ENCODE results near the gene CEP128.

The CEP128 gene

GRCh38 chr14:80620434-80620833, 321.1 kb downstream of the CEP128 start:
- H3K27ac Mint-ChIP-seq: no peak overlapping the region
- H3K36me3 Mint-ChIP-seq (ENCODE audit: insufficient read depth): no peaks in the 10 kb centered on the region
- no peak overlapping the region for H3K4me3 Mint-ChIP-seq
- H3K27me3 Mint-ChIP-seq: no peaks in the 10 kb centered on the region
- ATAC-seq (replicated peaks): no peak
- peaks cover 3 to 8% of the 10 kb centered on the region in 2 donors for H3K9me3 Mint-ChIP-seq
- H3K4me1 Mint-ChIP-seq (ENCODE audit: low read depth in 2 of 2): no peaks in the 10 kb centered on the region
- DNase-seq: no peak

DNA sequence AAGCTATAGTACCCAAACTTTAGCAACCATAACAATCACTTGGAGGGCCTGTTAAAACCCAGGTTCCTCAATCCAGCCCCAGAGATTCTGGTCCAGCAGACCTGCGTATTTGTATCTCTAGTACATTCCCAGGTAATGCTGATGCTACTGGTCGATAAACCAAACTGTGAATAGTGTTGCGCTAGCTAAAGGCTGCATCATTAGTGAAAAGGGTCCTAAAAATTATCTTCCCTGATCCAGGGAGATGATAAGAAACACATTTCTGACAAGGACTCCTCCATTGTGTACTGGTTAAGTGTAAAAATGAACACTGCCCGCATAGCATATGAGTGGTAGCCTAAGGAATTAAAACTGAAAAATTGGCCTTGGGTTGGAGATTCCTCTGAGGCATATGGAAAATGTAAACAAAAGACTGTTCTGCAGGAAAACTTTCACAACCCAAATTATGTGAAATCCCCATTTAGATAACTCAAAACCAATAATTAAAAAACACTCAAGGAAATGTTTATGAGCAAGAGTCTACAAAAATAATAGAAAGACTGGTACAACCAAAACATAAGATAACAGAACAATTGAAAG, 322.7 kb downstream of the CEP128 start:
- Mint-ChIP-seq H3K4me1 (ENCODE audit: low read depth in 2 of 2) (no peaks in the 10 kb centered on the region), H3K4me3 (no peak overlapping the region), H3K9me3 (peaks cover under 1 to 3% of the 10 kb centered on the region in 2 donors), H3K27ac (no peak overlapping the region), H3K36me3 (ENCODE audit: insufficient read depth) (no peaks in the 10 kb centered on the region), H3K27me3 (no peaks in the 10 kb centered on the region)
- no peak for ATAC-seq (replicated peaks)
- DNase-seq: no peak

DNA sequence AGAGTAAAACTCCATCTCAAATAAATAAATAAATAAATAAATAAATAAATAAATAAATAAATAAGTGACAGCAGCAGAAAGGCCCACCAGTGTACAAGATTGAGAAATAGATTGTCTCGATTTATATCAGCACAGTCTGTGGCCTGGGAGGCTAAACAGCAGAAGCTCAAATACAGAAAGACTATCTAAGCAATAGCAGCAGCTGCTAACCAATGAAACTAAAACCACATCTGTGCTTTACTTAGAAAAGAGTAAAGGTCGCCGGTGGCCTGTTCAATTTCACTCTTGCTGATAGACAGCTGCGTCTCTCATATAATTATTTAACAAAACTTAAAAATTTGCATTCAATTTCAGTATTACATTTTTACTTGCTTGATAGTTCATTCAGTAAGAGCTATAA, 325.7 kb downstream of the CEP128 start:
- no peaks in the 10 kb centered on the region for H3K36me3 Mint-ChIP-seq (ENCODE audit: insufficient read depth)
- no peaks in the 10 kb centered on the region for H3K4me1 Mint-ChIP-seq (ENCODE audit: low read depth in 2 of 2)
- H3K4me3 Mint-ChIP-seq: no peak overlapping the region
- ATAC-seq (replicated peaks) (no peak), DNase-seq (no peak)
- no peak overlapping the region for H3K27ac Mint-ChIP-seq
- no peaks in the 10 kb centered on the region for H3K27me3 Mint-ChIP-seq
- no peaks in the 10 kb centered on the region for H3K9me3 Mint-ChIP-seq

GRCh38 chr14:80609055-80609454, 332.5 kb downstream of the CEP128 start:
- no peak for ATAC-seq (replicated peaks)

GRCh38 chr14:80608563-80608962, 333.0 kb downstream of the CEP128 start:
- Mint-ChIP-seq H3K36me3 (ENCODE audit: insufficient read depth) (no peaks in the 10 kb centered on the region), H3K9me3 (no peaks in the 10 kb centered on the region), H3K27me3 (no peaks in the 10 kb centered on the region), H3K4me1 (ENCODE audit: low read depth in 2 of 2) (no peaks in the 10 kb centered on the region), H3K27ac (no peak overlapping the region), H3K4me3 (no peak overlapping the region)
- ATAC-seq (replicated peaks) (no peak), DNase-seq (no peak)

More at GRCh38 chr14:80609055-80609454, 332.5 kb downstream of the CEP128 start:
- Mint-ChIP-seq H3K36me3 (ENCODE audit: insufficient read depth) (no peaks in the 10 kb centered on the region), H3K27ac (no peak overlapping the region), H3K4me3 (no peak overlapping the region), H3K27me3 (no peaks in the 10 kb centered on the region), H3K9me3 (no peaks in the 10 kb centered on the region), H3K4me1 (ENCODE audit: low read depth in 2 of 2) (no peaks in the 10 kb centered on the region)
- DNase-seq: no peak

DNA sequence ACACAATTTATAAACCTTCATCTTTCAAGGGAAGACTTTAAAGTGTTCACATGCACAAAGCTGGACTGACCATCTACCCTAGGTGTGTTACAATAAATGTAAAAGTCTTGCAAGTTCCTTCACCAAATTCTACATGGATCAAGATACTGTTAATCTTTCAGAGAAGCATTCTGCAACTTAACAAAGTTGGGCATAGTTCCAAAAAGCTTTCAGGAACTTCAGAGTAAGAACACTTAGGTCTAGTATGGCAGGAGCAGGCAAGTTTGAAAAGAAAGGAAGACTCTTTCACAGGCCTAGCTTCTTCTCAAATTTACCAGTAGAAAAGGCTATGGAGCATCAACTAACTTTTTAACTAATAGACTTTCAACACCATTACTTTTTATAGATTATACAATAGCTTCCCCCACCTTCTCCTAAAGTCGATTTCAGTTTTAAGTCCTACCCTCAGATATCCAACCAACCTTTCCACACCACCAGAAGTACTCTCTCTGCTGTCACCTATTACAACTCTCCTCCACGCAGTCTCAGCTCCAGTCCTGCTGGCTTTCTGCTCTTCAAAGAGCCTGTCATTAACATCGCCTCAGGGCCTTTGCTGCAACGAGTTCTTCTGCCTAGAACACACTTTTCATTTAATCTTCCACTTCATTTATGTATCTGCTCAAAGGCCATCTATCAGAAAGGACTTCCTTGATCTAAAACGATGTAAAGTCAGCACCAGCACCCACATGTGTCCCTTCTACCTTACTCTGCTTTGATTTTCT, 333.9 kb downstream of the CEP128 start:
- Mint-ChIP-seq H3K27ac (no peak overlapping the region), H3K4me3 (no peak overlapping the region), H3K36me3 (ENCODE audit: insufficient read depth) (no peaks in the 10 kb centered on the region), H3K4me1 (ENCODE audit: low read depth in 2 of 2) (no peaks in the 10 kb centered on the region), H3K9me3 (no peaks in the 10 kb centered on the region), H3K27me3 (no peaks in the 10 kb centered on the region)
- ATAC-seq (replicated peaks) (no peak), DNase-seq (no peak)

DNA sequence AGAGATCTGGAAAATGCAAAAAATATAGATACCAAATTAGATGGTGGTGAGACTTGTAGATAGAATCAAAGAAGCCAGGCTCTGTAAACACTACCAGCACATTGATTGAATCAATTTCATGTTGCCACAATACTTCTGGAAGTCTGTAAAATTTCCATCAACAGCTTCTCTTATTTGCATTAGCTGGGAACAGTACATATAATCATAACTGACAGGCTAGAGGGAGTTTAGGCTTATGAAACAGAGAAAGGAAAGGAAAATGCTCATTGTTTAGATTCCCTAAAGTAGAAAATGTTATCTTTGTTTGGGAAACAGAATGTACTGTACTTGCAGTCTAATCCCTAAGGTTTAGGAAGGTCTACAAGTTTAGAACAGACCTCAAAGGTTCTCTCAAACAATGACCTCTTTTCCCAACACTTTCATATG, 335.2 kb downstream of the CEP128 start:
- ATAC-seq (replicated peaks): no peak
- no peaks in the 10 kb centered on the region for H3K9me3 Mint-ChIP-seq
- no peaks in the 10 kb centered on the region for H3K27me3 Mint-ChIP-seq
- H3K4me3 Mint-ChIP-seq: no peak overlapping the region
- no peak overlapping the region for H3K27ac Mint-ChIP-seq
- DNase-seq: no peak
- no peaks in the 10 kb centered on the region for H3K4me1 Mint-ChIP-seq (ENCODE audit: low read depth in 2 of 2)
- no peaks in the 10 kb centered on the region for H3K36me3 Mint-ChIP-seq (ENCODE audit: insufficient read depth)

DNA sequence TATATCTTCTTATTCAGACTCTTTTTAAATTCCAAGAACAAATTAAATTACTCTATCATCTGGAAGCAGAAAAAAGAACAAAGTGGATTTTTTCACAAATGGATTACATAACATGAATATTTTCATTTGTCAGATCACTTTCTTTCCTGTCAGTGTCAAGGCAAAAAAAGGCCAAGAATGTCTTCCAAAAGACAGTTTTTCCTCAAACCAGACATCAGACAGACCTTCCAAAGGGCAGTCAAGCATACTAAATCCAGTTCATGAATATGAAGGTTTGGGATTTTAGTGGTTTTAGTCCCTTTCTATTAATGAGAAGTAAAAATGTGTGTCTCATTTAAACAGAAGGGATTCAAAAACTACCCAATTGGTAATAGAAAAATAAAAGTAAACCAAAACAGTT, 336.0 kb downstream of the CEP128 start:
- Mint-ChIP-seq H3K36me3 (ENCODE audit: insufficient read depth) (no peaks in the 10 kb centered on the region), H3K27me3 (no peaks in the 10 kb centered on the region), H3K4me1 (ENCODE audit: low read depth in 2 of 2) (no peaks in the 10 kb centered on the region), H3K4me3 (no peak overlapping the region), H3K27ac (no peak overlapping the region), H3K9me3 (no peaks in the 10 kb centered on the region)
- ATAC-seq (replicated peaks) (no peak), DNase-seq (no peak)

GRCh38 chr14:80602946-80603345, 338.6 kb downstream of the CEP128 start:
- H3K4me3 Mint-ChIP-seq: no peak overlapping the region
- H3K27ac Mint-ChIP-seq: no peak overlapping the region
- DNase-seq (no peak), ATAC-seq (replicated peaks) (no peak)
- H3K27me3 Mint-ChIP-seq: no peaks in the 10 kb centered on the region
- no peaks in the 10 kb centered on the region for H3K36me3 Mint-ChIP-seq (ENCODE audit: insufficient read depth)
- no peaks in the 10 kb centered on the region for H3K9me3 Mint-ChIP-seq
- no peaks in the 10 kb centered on the region for H3K4me1 Mint-ChIP-seq (ENCODE audit: low read depth in 2 of 2)

GRCh38 chr14:80587096-80587724, 354.3 kb downstream of the CEP128 start:
- no peak overlapping the region for H3K27ac Mint-ChIP-seq
- H3K36me3 Mint-ChIP-seq (ENCODE audit: insufficient read depth): peaks cover 3% of the 10 kb centered on the region

DNA sequence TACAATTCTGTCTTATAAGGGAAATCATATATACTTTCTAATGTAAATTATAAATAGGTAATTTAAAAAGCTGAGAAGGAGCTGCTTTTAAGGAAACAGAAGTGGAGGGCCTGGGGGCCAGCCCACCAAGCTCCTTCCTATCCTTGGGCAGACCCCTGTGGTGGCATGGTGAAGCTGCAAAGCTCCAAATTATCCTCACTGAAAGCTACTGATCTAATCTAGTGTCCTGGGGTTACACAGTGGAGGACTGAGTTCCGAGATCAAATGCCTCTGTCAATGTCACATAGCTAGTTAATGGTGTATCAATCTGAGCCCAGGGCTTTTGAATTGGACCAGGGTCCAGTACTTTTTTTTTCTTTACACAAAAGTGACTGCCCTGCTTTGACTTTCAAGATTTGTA, 355.4 kb downstream of the CEP128 start:
- peaks cover 0 to 4% of the 10 kb centered on the region in 2 donors for H3K9me3 Mint-ChIP-seq
- H3K4me1 Mint-ChIP-seq (ENCODE audit: low read depth in 2 of 2): peaks cover 0 to 5% of the 10 kb centered on the region in 2 donors
- H3K27me3 Mint-ChIP-seq: no peaks in the 10 kb centered on the region
- DNase-seq (no peak), ATAC-seq (replicated peaks) (no peak)
- H3K27ac Mint-ChIP-seq: no peak overlapping the region
- H3K36me3 Mint-ChIP-seq (ENCODE audit: insufficient read depth): peaks cover 3% of the 10 kb centered on the region
- no peak overlapping the region for H3K4me3 Mint-ChIP-seq

More at GRCh38 chr14:80587096-80587724, 354.3 kb downstream of the CEP128 start:
- H3K4me1 Mint-ChIP-seq (ENCODE audit: low read depth in 2 of 2): peaks cover 0 to 9% of the 10 kb centered on the region in 2 donors
- ATAC-seq (replicated peaks) (peak; percentile 66), DNase-seq (no peak)
- no peak overlapping the region for H3K4me3 Mint-ChIP-seq
- H3K9me3 Mint-ChIP-seq: peaks cover 0 to 13% of the 10 kb centered on the region in 2 donors
- no peaks in the 10 kb centered on the region for H3K27me3 Mint-ChIP-seq

DNA sequence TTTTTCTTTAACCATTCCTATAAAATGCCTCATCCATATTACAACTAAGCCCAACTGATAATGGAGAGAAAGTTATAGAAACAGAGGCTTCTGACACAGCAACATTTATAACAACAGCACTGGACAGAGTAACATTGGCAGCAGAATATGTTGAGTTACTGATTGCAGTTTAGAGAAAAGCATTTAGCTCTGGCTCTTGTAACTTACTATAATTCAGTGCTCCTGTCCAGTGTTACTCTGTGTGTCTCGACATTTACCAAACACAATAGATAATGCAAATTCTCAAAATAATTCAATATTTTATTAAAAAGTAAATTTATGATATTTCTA, 356.1 kb downstream of the CEP128 start:
- Mint-ChIP-seq H3K9me3 (no peaks in the 10 kb centered on the region), H3K27ac (no peak overlapping the region)

DNA sequence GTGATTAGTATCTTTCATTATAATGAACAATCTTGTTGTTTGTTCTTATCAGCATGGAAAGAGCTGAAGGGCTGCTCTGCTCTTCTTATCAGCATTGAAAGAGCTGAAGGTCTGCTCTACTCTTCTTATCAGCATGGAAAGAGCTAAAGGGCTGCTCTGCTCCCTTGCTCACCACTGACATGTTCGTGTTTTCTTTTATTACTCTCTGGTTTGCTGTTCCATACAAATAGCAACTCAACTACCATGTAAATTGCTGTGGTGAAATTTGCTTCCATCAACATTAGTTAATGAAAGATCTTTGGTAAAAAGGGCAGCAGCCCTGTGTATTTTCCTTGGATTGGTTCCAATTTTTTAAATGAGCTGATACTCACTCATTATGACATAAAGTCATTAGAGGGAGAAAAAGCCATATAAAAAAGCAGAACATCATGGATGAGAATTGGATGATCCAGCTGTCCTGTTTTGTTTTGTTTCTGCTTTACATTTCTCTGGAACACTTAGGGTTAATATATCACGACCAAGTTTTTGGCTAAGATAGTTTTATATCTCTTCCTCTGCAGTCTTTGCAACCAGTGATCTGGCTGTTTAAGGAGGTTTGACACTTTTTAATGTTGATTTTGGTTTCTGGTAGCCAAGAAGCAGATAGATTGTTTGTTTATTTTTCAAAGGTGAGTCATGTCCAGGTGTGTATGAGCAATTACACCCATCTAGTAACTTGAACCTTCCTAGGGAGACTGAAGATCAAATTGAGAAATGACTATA, 356.6 kb downstream of the CEP128 start:
- H3K9me3 Mint-ChIP-seq: no peaks in the 10 kb centered on the region
- H3K27me3 Mint-ChIP-seq: no peaks in the 10 kb centered on the region
- peaks cover 3% of the 10 kb centered on the region for H3K36me3 Mint-ChIP-seq (ENCODE audit: insufficient read depth)
- H3K27ac Mint-ChIP-seq: no peak overlapping the region
- DNase-seq: no peak
- no peak for ATAC-seq (replicated peaks)
- H3K4me3 Mint-ChIP-seq: no peak overlapping the region
- peaks cover 0 to 5% of the 10 kb centered on the region in 2 donors for H3K4me1 Mint-ChIP-seq (ENCODE audit: low read depth in 2 of 2)

More for the DNA sequence above, 356.1 kb downstream of the CEP128 start:
- DNase-seq (no peak), ATAC-seq (replicated peaks) (no peak)
- H3K36me3 Mint-ChIP-seq (ENCODE audit: insufficient read depth): peaks cover 3% of the 10 kb centered on the region
- no peak overlapping the region for H3K4me3 Mint-ChIP-seq
- peaks cover 0 to 5% of the 10 kb centered on the region in 2 donors for H3K4me1 Mint-ChIP-seq (ENCODE audit: low read depth in 2 of 2)
- no peaks in the 10 kb centered on the region for H3K27me3 Mint-ChIP-seq
